Ramos (cell line): ENCODE measurements around the gene FKBP8.
"Not testable (repeated sequence)": the region's sequence is repeated elsewhere in the genome, so short reads cannot be mapped to it uniquely, and the experiment has no call there.

Source experiments
- in situ Hi-C: fragments of 300-500 bp; cut with MboI; formaldehyde crosslinking; loops from one replicate; pipeline ENCODE4 v1.14.3; 2022; ENCODE audit warnings: low sequenced_read_pairs; ENCODE audit not compliant: unreplicated experiment

The FKBP8 gene

GRCh38 chr19:18559685-18560084 lies 16.3 kb upstream of the FKBP8 start:
- in situ Hi-C loops: no loop called here

- in situ Hi-C loops: no loop called here
Observed at GRCh38 chr19:18558604-18559003, 15.2 kb upstream of the FKBP8 start.

GRCh38 chr19:18558202-18558555 lies 14.8 kb upstream of the FKBP8 start:
- in situ Hi-C loops: no loop called here

GRCh38 chr19:18557411-18558201 lies 14.2 kb upstream of the FKBP8 start, which contains the start of gene KXD1:
Gene KXD1, plus strand, starts transcription at chr19:18557870. Its CDS starts 4,187 bp downstream, at chr19:18562057.
- in situ Hi-C loops: no loop called here

GRCh38 chr19:18551631-18552030 lies 8.3 kb upstream of the FKBP8 start:
- in situ Hi-C loops: no loop called here

GRCh38 chr19:18543814-18544475 lies 572 bp upstream of the FKBP8 start:
- in situ Hi-C loops: no loop called here

GRCh38 chr19:18541992-18542940 lies 1.1 kb downstream of the FKBP8 start:
- in situ Hi-C loops: no loop called here

GRCh38 chr19:18541258-18541991 lies 1.9 kb downstream of the FKBP8 start:
- in situ Hi-C loops: no loop called here

GRCh38 chr19:18540200-18540599 lies 3.2 kb downstream of the FKBP8 start:
- in situ Hi-C loops: not testable (repeated sequence)

- in situ Hi-C loops: no loop called here
Observed at GRCh38 chr19:18539372-18539771, 4.0 kb downstream of the FKBP8 start.

GRCh38 chr19:18538115-18538514 lies 5.3 kb downstream of the FKBP8 start:
- in situ Hi-C loops: no loop called here

- in situ Hi-C loops: no loop called here
Observed at GRCh38 chr19:18537431-18537830, 5.9 kb downstream of the FKBP8 start.

- in situ Hi-C loops: no loop called here
Observed at GRCh38 chr19:18536475-18536874, 6.9 kb downstream of the FKBP8 start.

- in situ Hi-C loops: no loop called here
Observed at GRCh38 chr19:18533058-18533457, 10.3 kb downstream of the FKBP8 start.

- in situ Hi-C loops: no loop called here
Observed at GRCh38 chr19:18532168-18532890, 11.0 kb downstream of the FKBP8 start.

GRCh38 chr19:18531485-18531884 lies 11.9 kb downstream of the FKBP8 start:
- in situ Hi-C loops: no loop called here

GRCh38 chr19:18529782-18530181 lies 13.6 kb downstream of the FKBP8 start:
- in situ Hi-C loops: no loop called here

- in situ Hi-C loops: no loop called here
Observed at GRCh38 chr19:18526316-18526715, 17.1 kb downstream of the FKBP8 start.

GRCh38 chr19:18523841-18524240 lies 19.5 kb downstream of the FKBP8 start:
- in situ Hi-C loops: no loop called here
